SK-N-SH treated with all-trans-retinoic acid at 6 μM for 48 hours (cell line): Measurements from ENCODE around the gene ZNF446.

Experiments used
- ESRRG ChIP-seq: fragments of 250-450 bp; sonication (Bioruptor Pico); IDR thresholded peaks from 2 replicates; pipeline ENCODE4 v1.6.1; 2021; ENCODE audit warnings: mild to moderate bottlenecking
- TCF4 ChIP-seq: fragments of 250-450 bp; sonication (Bioruptor Pico); IDR thresholded peaks from 2 replicates; pipeline ENCODE4 v1.8.0; 2021; ENCODE audit warnings: mild to moderate bottlenecking, moderate library complexity, borderline replicate concordance

GRCh38 chr19:58518256-58519086 is 42.3 kb downstream of the ZNF446 start:
- TF ChIP-seq TCF4 (no peak), ESRRG (CRISPR knock-in tag) (no peak)
